HG02884 (cell line): ENCODE measurements around the gene ANKRD34A.

ENCODE experiments used
- ATAC-seq: cut with Tn5 transposase; IDR thresholded peaks from one replicate; pipeline ENCODE4 v1.9.1; 2021; ENCODE audit warnings: mild to moderate bottlenecking, moderate library complexity; ENCODE audit not compliant: unreplicated experiment

The ANKRD34A gene

GRCh38 chr1:145912128-145912641, 52.2 kb downstream of the ANKRD34A start:
- no peak for ATAC-seq
